NCI-H2227 (cell line): Measurements from ENCODE around the gene NXPH3.
"Not testable (repeated sequence)": the region's sequence is repeated elsewhere in the genome, so short reads cannot be mapped to it uniquely, and the experiment has no call there.

ENCODE experiments used
- DNase-seq: peaks from one replicate; lab custom pipeline; 2025; ENCODE audit not compliant: unreplicated experiment; lab: John Stamatoyannopoulos, UW

NXPH3 gene

GRCh38 chr17:49554694-49555494 lies 20.8 kb upstream of the NXPH3 start:
- DNase-seq = no peak

- no peak for DNase-seq
Observed at GRCh38 chr17:49555495-49556222, 20.0 kb upstream of the NXPH3 start.

- peak; percentile 87 for DNase-seq
Observed at GRCh38 chr17:49556223-49556943, 19.3 kb upstream of the NXPH3 start.

GRCh38 chr17:49557312-49558024 lies 18.2 kb upstream of the NXPH3 start:
- peak; percentile 75 for DNase-seq

GRCh38 chr17:49564638-49565037 lies 11.0 kb upstream of the NXPH3 start:
- DNase-seq = no peak

GRCh38 chr17:49565948-49566491 lies 9.7 kb upstream of the NXPH3 start:
- peak; percentile 55 for DNase-seq

- DNase-seq = no peak
Observed at GRCh38 chr17:49566668-49567071, 9.0 kb upstream of the NXPH3 start.

- no peak for DNase-seq
Observed at GRCh38 chr17:49567104-49567521, 8.6 kb upstream of the NXPH3 start.

- peak; percentile 87 for DNase-seq
Observed at GRCh38 chr17:49567871-49568694, 7.6 kb upstream of the NXPH3 start.

GRCh38 chr17:49568695-49569047 lies 7.0 kb upstream of the NXPH3 start:
- not testable (repeated sequence) for DNase-seq

- no peak for DNase-seq
Observed at GRCh38 chr17:49570540-49571242, 5.0 kb upstream of the NXPH3 start.

GRCh38 chr17:49571283-49571682 lies 4.4 kb upstream of the NXPH3 start:
- DNase-seq = no peak

GRCh38 chr17:49571764-49572163 lies 3.9 kb upstream of the NXPH3 start:
- DNase-seq = no peak

- no peak for DNase-seq
Observed at GRCh38 chr17:49572226-49572625, 3.4 kb upstream of the NXPH3 start.

- DNase-seq = no peak
Observed at GRCh38 chr17:49572806-49573420, 2.8 kb upstream of the NXPH3 start.

GRCh38 chr17:49573510-49574322 lies 2.0 kb upstream of the NXPH3 start:
- DNase-seq = no peak

GRCh38 chr17:49574323-49574781 lies 1.3 kb upstream of the NXPH3 start:
- DNase-seq = no peak
